PFSK-1 (cell line): ENCODE measurements around the gene CA12.

Experiments
- FOXP2 ChIP-seq: optimal IDR thresholded peaks from 2 replicates; pipeline ENCODE3; 2011; ENCODE audit warnings: borderline replicate concordance, control low read depth, inconsistent platforms; ENCODE audit not compliant: insufficient read depth; ENCODE audit errors: extremely low read length, extremely low read depth
- POLR2AphosphoS5 ChIP-seq: IDR thresholded peaks from 2 replicates; pipeline ENCODE4 v1.6.1; 2012; ENCODE audit warnings: low read depth, mild to moderate bottlenecking, control low read depth, low read length, moderate library complexity
- TAF1 ChIP-seq: IDR thresholded peaks from 2 replicates; pipeline ENCODE4 v1.6.1; 2012; ENCODE audit warnings: low read length, control low read depth, borderline replicate concordance; ENCODE audit not compliant: insufficient read depth
- TF ChIP-seq, protein P1 (sequence below), 2 experiments: IDR thresholded peaks; 2 replicates each; pipeline versions ENCODE4 v1.6.1 to v1.8.0; 2011 to 2012; ENCODE audit warnings: low read depth in 2 of 2, low read length in 2 of 2, control low read depth in 1 of 2, inconsistent platforms in 1 of 2, mild to moderate bottlenecking in 1 of 2, moderate library complexity in 1 of 2; ENCODE audit not compliant: insufficient read depth in 1 of 2

DNA sequence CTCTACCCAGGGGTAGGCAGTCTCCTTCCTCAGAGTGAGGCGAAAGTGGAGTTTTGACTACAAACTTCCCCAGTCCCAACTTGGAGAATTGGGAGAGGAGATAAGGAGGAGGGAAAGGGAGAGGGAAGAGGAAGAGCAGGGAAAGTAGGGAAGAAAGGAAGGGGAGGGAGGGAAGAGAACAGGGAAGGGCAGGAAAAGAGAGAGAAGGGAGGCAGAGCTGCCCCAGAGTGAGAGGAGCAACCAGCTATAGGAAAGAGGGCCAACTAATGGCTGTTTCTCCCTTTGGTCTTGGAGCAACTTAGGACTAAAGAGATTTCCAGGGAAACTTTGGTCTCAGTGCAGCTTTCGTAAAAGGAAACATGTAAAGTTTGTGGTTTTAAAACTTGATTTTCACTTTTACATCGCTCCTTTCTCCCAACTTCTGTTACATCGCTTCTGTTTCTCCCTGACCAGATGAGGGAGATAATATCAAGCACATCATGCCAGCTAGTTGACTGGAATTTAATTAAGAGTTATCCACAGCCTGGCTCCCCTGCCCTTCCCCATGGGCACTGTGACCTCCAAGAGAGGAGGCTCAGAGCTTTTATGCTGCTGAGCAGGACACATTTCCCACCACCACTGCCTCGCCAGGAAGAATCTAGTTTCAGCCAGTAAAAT, 1.4 kb downstream of the CA12 start:
- TF ChIP-seq, protein P1, sequence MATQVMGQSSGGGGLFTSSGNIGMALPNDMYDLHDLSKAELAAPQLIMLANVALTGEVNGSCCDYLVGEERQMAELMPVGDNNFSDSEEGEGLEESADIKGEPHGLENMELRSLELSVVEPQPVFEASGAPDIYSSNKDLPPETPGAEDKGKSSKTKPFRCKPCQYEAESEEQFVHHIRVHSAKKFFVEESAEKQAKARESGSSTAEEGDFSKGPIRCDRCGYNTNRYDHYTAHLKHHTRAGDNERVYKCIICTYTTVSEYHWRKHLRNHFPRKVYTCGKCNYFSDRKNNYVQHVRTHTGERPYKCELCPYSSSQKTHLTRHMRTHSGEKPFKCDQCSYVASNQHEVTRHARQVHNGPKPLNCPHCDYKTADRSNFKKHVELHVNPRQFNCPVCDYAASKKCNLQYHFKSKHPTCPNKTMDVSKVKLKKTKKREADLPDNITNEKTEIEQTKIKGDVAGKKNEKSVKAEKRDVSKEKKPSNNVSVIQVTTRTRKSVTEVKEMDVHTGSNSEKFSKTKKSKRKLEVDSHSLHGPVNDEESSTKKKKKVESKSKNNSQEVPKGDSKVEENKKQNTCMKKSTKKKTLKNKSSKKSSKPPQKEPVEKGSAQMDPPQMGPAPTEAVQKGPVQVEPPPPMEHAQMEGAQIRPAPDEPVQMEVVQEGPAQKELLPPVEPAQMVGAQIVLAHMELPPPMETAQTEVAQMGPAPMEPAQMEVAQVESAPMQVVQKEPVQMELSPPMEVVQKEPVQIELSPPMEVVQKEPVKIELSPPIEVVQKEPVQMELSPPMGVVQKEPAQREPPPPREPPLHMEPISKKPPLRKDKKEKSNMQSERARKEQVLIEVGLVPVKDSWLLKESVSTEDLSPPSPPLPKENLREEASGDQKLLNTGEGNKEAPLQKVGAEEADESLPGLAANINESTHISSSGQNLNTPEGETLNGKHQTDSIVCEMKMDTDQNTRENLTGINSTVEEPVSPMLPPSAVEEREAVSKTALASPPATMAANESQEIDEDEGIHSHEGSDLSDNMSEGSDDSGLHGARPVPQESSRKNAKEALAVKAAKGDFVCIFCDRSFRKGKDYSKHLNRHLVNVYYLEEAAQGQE (IDR thresholded peaks at IDR 0.05; ENCODE audit: insufficient read depth in 1 of 2, low read depth in 2 of 2, low read length in 2 of 2), result no peak
- TF ChIP-seq FOXP2, result no peak
- no peak for TF ChIP-seq TAF1
- TF ChIP-seq POLR2AphosphoS5, result no peak
